NCI-H748 (cell line): Measurements from ENCODE around the gene NKAIN2.
A peak's percentile ranks its signal among the peaks of the same experiment; 100 is the strongest.
"Not testable (repeated sequence)": the region's sequence is repeated elsewhere in the genome, so short reads cannot be mapped to it uniquely, and the experiment has no call there.

Experiments used
- DNase-seq: peaks from one replicate; lab custom pipeline; 2025; ENCODE audit not compliant: unreplicated experiment; lab: John Stamatoyannopoulos, UW

The NKAIN2 gene

DNA sequence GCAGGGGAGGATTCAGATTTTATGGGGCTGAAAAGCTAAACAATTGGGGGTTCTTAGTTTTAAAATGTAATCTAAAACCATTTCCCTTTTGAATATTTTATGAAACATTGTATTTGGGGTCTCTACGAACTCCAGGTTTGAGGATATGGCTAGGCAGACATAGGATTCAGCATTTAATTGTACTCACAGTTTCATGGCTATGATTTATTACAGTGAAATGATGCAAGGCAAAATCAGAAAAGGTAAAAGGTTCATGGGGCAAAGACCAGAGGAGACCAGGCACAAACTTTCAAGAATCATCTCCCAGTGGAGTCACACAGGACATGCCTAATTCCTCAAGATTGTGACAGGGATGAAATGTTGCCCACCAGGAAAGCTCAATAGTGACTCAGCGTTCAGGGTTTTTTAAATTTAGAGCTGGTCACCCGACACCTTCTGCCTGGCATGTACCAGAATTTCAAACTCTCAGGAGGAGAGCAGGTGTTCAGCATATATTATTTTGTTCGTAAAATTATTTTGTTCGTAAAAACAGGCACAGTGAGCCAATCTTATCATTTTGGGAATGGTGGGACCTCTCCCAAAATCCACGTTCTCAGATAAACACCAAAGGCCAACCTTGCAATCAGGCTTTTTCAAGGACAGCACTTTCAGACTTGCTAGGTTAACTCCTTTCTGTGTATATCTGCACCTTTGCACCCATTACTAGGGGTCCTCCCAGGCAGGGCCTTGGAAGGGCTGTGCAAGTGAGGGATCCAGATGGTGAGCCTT lies 270.3 kb downstream of the NKAIN2 start:
- no peak for DNase-seq

GRCh38 chr6:124074606-124075005 lies 270.9 kb downstream of the NKAIN2 start:
- DNase-seq, result no peak

DNA sequence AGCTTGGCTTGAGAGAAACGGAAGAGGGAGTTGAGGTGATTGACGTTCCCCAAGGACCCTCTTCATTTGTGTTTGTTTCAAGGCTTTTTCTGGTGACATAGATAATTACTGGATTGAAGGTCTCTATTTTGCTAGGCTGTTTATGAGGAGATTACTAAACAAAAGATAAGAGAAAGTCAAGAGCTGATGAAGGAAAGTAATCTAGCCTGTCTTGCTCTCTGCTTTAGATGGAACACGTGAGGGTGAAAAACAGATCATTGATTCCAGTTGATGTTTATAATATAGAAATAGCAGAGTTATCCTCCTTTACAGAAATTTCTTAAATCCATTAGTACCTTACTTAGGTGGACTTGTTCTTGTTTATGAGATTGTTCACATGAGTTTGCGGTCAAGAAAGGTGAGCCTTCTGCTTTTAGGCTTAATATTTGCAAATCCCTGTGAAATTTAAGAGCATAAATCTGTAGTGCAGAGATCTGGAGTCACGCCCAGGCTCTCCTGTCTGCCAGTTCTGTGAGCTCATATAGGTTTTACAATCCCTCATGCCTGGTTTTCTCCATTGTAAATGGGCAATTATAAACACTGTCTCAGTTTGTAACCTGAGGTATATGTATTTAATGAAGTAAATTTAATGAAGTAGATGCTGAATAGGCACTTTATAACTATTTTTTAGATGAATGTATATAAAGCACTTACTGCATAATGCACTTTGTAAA lies 272.8 kb downstream of the NKAIN2 start:
- peak; percentile 56 for DNase-seq

- no peak for DNase-seq
Observed at GRCh38 chr6:124078169-124078568, 274.5 kb downstream of the NKAIN2 start.

DNA sequence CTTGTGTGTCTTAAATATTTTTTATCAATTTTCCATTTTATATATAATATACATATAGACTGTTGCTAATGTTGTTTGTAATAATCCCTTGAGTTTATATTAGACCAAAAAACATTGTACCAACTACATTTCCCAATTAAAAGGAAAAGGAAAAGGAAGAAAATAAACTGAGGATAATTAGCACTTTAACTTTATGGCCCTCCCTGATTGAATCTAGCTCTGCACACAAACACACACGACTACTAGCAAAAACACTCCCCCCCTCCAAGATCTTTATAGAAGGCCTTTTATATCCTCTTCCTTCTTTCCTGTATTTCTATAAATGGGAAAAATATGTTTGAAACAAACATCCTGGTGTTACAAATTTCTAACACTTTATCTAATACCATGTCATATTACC lies 276.8 kb downstream of the NKAIN2 start:
- no peak for DNase-seq

- DNase-seq, result no peak
Observed at GRCh38 chr6:124090491-124090890, 286.8 kb downstream of the NKAIN2 start.

- DNase-seq, result no peak
Observed at GRCh38 chr6:124099520-124099919, 295.9 kb downstream of the NKAIN2 start.

GRCh38 chr6:124110514-124110913 lies 306.8 kb downstream of the NKAIN2 start:
- DNase-seq, result no peak

DNA sequence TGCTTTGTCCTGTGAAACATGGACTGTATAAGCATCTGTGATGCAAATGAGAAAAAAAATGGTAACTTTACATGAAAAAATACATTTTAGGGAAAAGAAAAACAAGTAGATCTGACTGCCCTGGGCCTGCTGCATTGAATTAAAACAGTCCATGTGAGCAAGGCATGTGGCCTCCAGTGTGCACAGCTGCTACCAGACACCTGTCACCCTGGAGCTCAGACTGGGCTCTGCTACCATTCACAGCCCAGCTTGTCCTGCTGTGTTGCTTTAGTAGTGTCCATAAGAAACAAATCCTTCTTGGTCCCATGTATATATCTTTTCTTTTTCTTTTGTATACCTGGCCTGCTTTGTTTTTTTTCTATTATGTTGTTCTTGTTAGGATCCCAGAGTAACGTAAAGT lies 315.9 kb downstream of the NKAIN2 start:
- DNase-seq, result peak; percentile 87

- no peak for DNase-seq
Observed at GRCh38 chr6:124123617-124124209, 320.0 kb downstream of the NKAIN2 start.

- no peak for DNase-seq
Observed at GRCh38 chr6:124131259-124131658, 327.6 kb downstream of the NKAIN2 start.

GRCh38 chr6:124131779-124132178 lies 328.1 kb downstream of the NKAIN2 start:
- DNase-seq, result no peak

GRCh38 chr6:124132256-124132655 lies 328.6 kb downstream of the NKAIN2 start:
- no peak for DNase-seq

DNA sequence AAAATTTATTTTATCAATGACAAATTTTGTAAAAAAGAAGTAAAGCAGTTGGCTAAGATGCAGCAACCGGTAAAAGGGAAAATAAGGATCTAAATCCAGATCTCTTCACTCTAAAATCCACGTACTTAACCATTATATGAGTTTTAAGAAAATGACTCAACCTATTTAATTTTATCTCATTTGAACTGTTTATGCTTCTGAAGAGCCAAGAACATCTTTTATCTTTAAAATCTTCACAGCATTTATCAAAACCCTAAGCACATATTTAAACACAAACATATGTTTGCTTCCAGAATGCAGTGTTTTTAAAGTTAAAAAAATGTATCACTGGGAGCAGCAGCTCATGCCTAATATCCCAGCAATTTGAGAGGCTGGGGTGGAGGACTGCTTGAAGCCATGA lies 339.2 kb downstream of the NKAIN2 start:
- no peak for DNase-seq

GRCh38 chr6:124143435-124143834 lies 339.8 kb downstream of the NKAIN2 start:
- DNase-seq, result no peak

DNA sequence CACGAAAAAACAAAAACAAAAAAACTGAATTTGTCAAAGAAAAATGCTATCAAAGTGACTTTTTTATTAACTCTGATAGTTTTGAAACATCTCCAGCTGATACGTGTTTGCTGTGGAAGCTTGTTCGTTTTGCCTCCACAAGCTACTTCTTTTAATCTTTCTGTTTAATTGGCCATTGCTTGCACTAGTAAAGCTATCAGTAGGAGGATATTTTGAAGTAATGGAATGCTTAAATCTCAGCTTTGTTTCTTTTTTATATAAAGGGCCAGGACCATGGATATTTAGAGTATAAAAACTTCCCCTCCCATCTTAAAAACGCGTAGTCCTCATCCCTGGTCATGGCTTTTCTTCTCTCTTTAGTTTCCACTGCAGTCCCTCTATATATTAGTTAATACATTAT lies 344.0 kb downstream of the NKAIN2 start:
- no peak for DNase-seq

GRCh38 chr6:124148236-124148957 lies 344.7 kb downstream of the NKAIN2 start:
- no peak for DNase-seq

DNA sequence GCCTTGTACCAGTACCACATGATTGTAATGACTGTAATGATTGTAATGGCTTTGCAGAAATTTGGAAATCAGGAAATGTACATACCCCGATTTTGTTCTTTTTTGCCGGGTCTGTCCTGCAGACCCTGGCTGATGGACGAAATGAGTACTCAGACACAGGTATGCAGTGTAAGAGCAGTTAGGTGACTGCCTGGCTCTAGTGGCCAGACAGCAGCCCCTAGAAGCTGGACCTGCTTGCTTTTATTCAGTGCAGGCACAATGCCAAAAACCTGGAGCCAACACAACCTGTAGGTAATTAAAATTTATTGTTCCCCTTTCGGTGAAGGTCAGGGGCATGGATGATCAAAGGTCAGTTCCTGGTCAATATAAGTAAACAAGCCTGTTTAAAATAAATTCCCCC lies 346.0 kb downstream of the NKAIN2 start:
- peak; percentile 65 for DNase-seq

DNA sequence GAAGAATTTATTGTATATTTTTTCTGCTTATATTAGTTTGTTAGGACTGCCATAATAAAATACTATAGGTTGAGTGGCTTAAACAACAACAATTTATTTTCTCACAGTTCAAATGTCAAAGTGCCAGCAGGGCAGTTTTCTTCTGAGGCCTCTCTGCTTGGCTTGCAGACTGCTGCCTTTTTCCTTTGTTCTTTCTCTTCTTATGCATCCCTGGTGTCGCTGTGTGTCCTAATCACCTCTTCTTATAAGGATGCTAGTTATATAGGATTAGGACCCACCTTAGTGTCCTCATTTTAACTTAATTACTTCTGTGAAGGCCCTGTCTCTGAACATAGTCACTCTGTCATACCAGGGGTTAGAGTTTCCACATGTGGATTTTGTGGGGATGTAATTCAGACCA lies 354.4 kb downstream of the NKAIN2 start:
- no peak for DNase-seq

- no peak for DNase-seq
Observed at GRCh38 chr6:124163676-124164075, 360.0 kb downstream of the NKAIN2 start.

DNA sequence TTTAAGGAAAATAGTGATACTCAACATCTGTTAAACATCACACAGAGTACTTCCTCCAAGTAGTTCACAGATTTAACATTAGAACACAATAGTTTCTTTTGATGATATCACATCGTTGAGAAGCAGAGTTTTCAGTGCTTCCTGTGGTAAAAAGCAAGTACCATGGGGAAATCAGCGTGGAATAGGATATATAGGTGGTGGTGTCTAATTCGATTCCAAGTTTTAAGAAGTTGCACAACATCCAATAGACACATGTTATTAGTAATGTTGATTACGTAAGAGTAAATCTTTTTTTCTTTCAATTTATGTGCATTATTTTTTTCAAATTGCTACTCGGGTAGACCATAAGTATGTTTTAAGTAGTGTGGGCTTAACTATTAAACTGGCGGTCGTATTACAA lies 360.7 kb downstream of the NKAIN2 start:
- DNase-seq, result no peak

DNA sequence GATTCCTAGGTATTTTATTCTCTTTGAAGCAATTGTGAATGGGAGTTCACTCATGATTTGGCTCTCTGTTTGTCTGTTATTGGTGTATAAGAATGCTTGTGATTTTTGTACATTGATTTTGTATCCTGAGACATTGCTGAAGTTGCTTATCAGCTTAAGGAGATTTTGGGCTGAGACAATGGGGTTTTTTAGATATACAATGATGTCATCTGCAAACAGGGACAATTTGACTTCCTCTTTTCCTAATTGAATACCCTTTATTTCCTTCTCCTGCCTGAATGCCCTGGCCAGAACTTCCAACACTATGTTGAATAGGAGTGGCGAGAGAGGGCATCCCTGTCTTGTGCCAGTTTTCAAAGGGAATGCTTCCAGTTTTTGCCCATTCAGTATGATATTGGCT lies 363.6 kb downstream of the NKAIN2 start:
- not testable (repeated sequence) for DNase-seq
